ENCODE data around the gene ABCA8.

DNA sequence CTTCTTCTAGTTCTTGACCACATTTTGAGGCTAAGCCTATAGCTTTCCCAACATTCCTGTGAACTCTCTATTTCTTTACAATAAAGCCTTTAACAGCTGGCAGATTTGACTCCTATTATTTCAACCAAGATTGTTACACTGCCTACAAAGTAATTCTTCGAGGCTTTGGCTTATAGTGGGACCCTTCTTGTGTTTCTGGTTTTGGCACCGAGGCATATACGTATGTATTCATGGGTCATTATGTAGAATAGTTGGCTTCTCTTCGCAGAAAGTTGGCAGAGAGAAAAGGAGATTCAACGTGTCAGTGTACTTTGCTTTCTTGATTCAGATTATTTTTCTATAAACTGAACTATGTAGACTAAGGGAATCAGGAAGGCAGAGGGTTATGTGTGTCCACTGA, 102.2 kb downstream of the ABCA8 start:
- no peak for TF ChIP-seq SP1 (IDR thresholded peaks at IDR 0.05; ENCODE audit: low read depth, low read length)
- TF ChIP-seq CHD4 (IDR thresholded peaks at IDR 0.05), result no peak
- TF ChIP-seq NFIC (IDR thresholded peaks at IDR 0.05; ENCODE audit: low read depth, low read length), result no peak
- TF ChIP-seq, protein P1, sequence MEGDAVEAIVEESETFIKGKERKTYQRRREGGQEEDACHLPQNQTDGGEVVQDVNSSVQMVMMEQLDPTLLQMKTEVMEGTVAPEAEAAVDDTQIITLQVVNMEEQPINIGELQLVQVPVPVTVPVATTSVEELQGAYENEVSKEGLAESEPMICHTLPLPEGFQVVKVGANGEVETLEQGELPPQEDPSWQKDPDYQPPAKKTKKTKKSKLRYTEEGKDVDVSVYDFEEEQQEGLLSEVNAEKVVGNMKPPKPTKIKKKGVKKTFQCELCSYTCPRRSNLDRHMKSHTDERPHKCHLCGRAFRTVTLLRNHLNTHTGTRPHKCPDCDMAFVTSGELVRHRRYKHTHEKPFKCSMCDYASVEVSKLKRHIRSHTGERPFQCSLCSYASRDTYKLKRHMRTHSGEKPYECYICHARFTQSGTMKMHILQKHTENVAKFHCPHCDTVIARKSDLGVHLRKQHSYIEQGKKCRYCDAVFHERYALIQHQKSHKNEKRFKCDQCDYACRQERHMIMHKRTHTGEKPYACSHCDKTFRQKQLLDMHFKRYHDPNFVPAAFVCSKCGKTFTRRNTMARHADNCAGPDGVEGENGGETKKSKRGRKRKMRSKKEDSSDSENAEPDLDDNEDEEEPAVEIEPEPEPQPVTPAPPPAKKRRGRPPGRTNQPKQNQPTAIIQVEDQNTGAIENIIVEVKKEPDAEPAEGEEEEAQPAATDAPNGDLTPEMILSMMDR (IDR thresholded peaks at IDR 0.05 in 2 of 3, conservative IDR thresholded peaks at IDR 0.05 in 1 of 3; ENCODE audit: control insufficient read depth in 2 of 3, extremely low read depth in 1 of 3, insufficient read depth in 1 of 3, low read depth in 3 of 3, low read length in 3 of 3), result no peak
- no peak for TF ChIP-seq JUNB (IDR thresholded peaks at IDR 0.05)
- TF ChIP-seq ZBTB11 (CRISPR knock-in tag; IDR thresholded peaks at IDR 0.05), result no peak
- TF ChIP-seq FOXK2 (IDR thresholded peaks at IDR 0.05), result no peak
- no peak for TF ChIP-seq ATF2 (IDR thresholded peaks at IDR 0.05; ENCODE audit: low read length)
- TF ChIP-seq JUND (IDR thresholded peaks at IDR 0.05; ENCODE audit: low read depth, low read length), result no peak
- no peak for TF ChIP-seq POLR2A (IDR thresholded peaks at IDR 0.05; ENCODE audit: low read depth, low read length)
- TF ChIP-seq, protein P2, sequence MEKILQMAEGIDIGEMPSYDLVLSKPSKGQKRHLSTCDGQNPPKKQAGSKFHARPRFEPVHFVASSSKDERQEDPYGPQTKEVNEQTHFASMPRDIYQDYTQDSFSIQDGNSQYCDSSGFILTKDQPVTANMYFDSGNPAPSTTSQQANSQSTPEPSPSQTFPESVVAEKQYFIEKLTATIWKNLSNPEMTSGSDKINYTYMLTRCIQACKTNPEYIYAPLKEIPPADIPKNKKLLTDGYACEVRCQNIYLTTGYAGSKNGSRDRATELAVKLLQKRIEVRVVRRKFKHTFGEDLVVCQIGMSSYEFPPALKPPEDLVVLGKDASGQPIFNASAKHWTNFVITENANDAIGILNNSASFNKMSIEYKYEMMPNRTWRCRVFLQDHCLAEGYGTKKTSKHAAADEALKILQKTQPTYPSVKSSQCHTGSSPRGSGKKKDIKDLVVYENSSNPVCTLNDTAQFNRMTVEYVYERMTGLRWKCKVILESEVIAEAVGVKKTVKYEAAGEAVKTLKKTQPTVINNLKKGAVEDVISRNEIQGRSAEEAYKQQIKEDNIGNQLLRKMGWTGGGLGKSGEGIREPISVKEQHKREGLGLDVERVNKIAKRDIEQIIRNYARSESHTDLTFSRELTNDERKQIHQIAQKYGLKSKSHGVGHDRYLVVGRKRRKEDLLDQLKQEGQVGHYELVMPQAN (conservative IDR thresholded peaks at IDR 0.05), result no peak
- TF ChIP-seq, protein P3, sequence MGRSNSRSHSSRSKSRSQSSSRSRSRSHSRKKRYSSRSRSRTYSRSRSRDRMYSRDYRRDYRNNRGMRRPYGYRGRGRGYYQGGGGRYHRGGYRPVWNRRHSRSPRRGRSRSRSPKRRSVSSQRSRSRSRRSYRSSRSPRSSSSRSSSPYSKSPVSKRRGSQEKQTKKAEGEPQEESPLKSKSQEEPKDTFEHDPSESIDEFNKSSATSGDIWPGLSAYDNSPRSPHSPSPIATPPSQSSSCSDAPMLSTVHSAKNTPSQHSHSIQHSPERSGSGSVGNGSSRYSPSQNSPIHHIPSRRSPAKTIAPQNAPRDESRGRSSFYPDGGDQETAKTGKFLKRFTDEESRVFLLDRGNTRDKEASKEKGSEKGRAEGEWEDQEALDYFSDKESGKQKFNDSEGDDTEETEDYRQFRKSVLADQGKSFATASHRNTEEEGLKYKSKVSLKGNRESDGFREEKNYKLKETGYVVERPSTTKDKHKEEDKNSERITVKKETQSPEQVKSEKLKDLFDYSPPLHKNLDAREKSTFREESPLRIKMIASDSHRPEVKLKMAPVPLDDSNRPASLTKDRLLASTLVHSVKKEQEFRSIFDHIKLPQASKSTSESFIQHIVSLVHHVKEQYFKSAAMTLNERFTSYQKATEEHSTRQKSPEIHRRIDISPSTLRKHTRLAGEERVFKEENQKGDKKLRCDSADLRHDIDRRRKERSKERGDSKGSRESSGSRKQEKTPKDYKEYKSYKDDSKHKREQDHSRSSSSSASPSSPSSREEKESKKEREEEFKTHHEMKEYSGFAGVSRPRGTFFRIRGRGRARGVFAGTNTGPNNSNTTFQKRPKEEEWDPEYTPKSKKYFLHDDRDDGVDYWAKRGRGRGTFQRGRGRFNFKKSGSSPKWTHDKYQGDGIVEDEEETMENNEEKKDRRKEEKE (IDR thresholded peaks at IDR 0.05), result no peak
- TF ChIP-seq ESRRA (IDR thresholded peaks at IDR 0.05; ENCODE audit: low read length), result no peak
- TF ChIP-seq, protein P4, sequence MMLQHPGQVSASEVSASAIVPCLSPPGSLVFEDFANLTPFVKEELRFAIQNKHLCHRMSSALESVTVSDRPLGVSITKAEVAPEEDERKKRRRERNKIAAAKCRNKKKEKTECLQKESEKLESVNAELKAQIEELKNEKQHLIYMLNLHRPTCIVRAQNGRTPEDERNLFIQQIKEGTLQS (IDR thresholded peaks at IDR 0.05; ENCODE audit: borderline replicate concordance, extremely low read depth, low read depth, low read length), result no peak

All from GM12878 (cell line).